GM23248 (cell line): ENCODE measurements around the gene HSP90B1. TPM values are rescaled to one million over a fixed set of nuclear protein-coding genes. Genes with fewer than 3 reads are reported as not detected.

Source experiments
- DNase-seq: peaks from one replicate; pipeline ENCODE4 v3.0.0-alpha.2; 2015
- H2AFZ ChIP-seq: fragments of 200-600 bp; sonication (generic); 2 replicates; pipeline ENCODE4 v1.6.1; 2016; ENCODE audit warnings: antibody characterized with exemption
- H3F3A ChIP-seq: fragments of 200-600 bp; sonication (generic); 2 replicates; pipeline ENCODE4 v1.6.1; 2016; ENCODE audit warnings: mild to moderate bottlenecking, antibody characterized with exemption, mixed run types; ENCODE audit not compliant: insufficient read depth
- H3K27ac ChIP-seq: fragments of 200-600 bp; sonication (generic); 2 replicates; pipeline ENCODE4 v1.5.1; 2016; ENCODE audit warnings: mild to moderate bottlenecking
- H3K27me3 ChIP-seq: fragments of 200-600 bp; sonication (generic); replicated peaks from 2 replicates; pipeline ENCODE4 v1.6.1; 2016; ENCODE audit warnings: mild to moderate bottlenecking; ENCODE audit not compliant: insufficient read depth
- H3K36me3 ChIP-seq: fragments of 200-600 bp; sonication (generic); 2 replicates; pipeline ENCODE4 v1.6.1; 2016; ENCODE audit warnings: low read depth, mild to moderate bottlenecking
- H3K4me1 ChIP-seq: fragments of 200-600 bp; sonication (generic); 2 replicates; pipeline ENCODE4 v1.6.1; 2016; ENCODE audit warnings: mild to moderate bottlenecking; ENCODE audit not compliant: insufficient read depth
- H3K4me2 ChIP-seq: fragments of 200-600 bp; sonication (generic); one replicate; pipeline ENCODE4 v1.6.1; 2016; ENCODE audit warnings: mild to moderate bottlenecking; ENCODE audit not compliant: unreplicated experiment
- H3K4me3 ChIP-seq: fragments of 200-600 bp; sonication (generic); 2 replicates; pipeline ENCODE4 v1.5.1; 2016; ENCODE audit warnings: mild to moderate bottlenecking
- H3K79me2 ChIP-seq: fragments of 200-600 bp; sonication (generic); 2 replicates; pipeline ENCODE4 v1.6.1; 2016; ENCODE audit warnings: mild to moderate bottlenecking; ENCODE audit not compliant: insufficient read depth
- H3K9ac ChIP-seq: fragments of 200-600 bp; sonication (generic); 2 replicates; pipeline ENCODE4 v1.6.1; 2016; ENCODE audit warnings: mild to moderate bottlenecking
- H3K9me2 ChIP-seq: fragments of 200-600 bp; sonication (generic); 2 replicates; pipeline ENCODE4 v1.6.1; 2016; ENCODE audit warnings: mixed run types, mild to moderate bottlenecking, moderate library complexity; ENCODE audit not compliant: insufficient read depth
- H3K9me3 ChIP-seq: fragments of 200-600 bp; sonication (generic); one replicate; pipeline ENCODE4 v1.6.1; 2017; ENCODE audit warnings: low read depth
- H4K20me1 ChIP-seq: fragments of 200-600 bp; sonication (generic); 2 replicates; pipeline ENCODE4 v1.6.0; 2016; ENCODE audit not compliant: insufficient read depth
- EZH2 ChIP-seq: fragments of 200-600 bp; sonication (generic); IDR thresholded peaks from 2 replicates; pipeline ENCODE4 v1.6.1; 2018; ENCODE audit warnings: antibody characterized with exemption, mild to moderate bottlenecking; ENCODE audit not compliant: insufficient read depth, poor library complexity, severe bottlenecking
- EZH2phosphoT487 ChIP-seq: fragments of 200-600 bp; sonication (generic); IDR thresholded peaks from 2 replicates; pipeline ENCODE4 v1.6.1; 2018; ENCODE audit warnings: antibody characterized with exemption, moderate library complexity, mild to moderate bottlenecking, low read depth; ENCODE audit not compliant: insufficient read depth
- WGBS, 2 experiments: methylation state at CpG; one replicate each; pipeline ENCODE4 v1.1.6; 2015 to 2017; ENCODE audit warnings: low lambda C conversion rate in 2 of 2, low coverage in 1 of 2; ENCODE audit errors: missing lambda C conversion rate in 2 of 2; 5-methylcytosine and 5-hydroxymethylcytosine counted together
- in situ Hi-C: fragments of 300-500 bp; cut with MboI; formaldehyde crosslinking; loops from 2 replicates; pipeline ENCODE4 v1.15.0; 2020
- polyA plus RNA-seq: library from polyadenylated mRNA; unstranded; fragments of >200 nt; fragmentation: Nextera tagmentation; extraction: Ambion mirVana; gene quantifications from 2 replicates; pipeline ENCODE4 v1.2.1, GENCODE V29; 2016
- total RNA-seq: library from RNA; depleted of rRNA; stranded (reverse); fragments of >200 nt; shearing (Covaris generic); gene quantifications from 2 replicates; pipeline ENCODE4 v1.2.3, GENCODE V29; 2014

HSP90B1 gene
- total and polyA plus RNA-seq, 2 experiments from 2014 or later = 555 to 969 TPM

DNA sequence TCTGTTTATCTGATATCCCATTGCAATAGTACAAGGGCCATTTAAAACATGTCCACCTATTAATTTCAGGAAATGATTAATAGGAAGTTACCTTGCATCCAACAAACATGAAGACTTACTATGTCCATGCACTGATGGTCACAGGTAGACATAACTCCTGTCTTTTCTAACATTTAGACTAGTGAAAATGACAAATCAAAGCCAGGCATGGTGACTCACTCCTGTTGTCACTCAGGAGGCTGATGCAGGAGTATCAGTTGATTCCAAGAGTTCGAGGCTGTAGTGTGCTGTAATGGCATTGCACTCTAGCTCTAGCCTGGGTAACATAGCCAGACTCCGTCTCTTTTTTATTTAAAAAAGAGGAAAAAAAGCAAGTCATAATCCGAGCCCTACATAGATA lies 14.8 kb downstream of the HSP90B1 start:
- no peaks in the 10 kb centered on the region for H3K4me1 ChIP-seq
- 73 to 75% methylated on average over 3 of the region's 3 CpGs for WGBS, 2 experiments
- H3K4me3 ChIP-seq = no peak overlapping the region
- H2AFZ ChIP-seq = no peak overlapping the region
- DNase-seq = no peak
- TF ChIP-seq EZH2 (no peak), EZH2phosphoT487 (no peak)
- peaks cover 96% of the 10 kb centered on the region for H3K36me3 ChIP-seq
- H4K20me1 ChIP-seq = no peaks in the 10 kb centered on the region
- no peak overlapping the region for H3K4me2 ChIP-seq
- H3K9ac ChIP-seq = no peak overlapping the region
- H3F3A ChIP-seq = peaks cover 94% of the 10 kb centered on the region
- H3K9me3 ChIP-seq = no peaks in the 10 kb centered on the region
- no peak overlapping the region for H3K27ac ChIP-seq
- no peaks in the 10 kb centered on the region for H3K27me3 ChIP-seq
- no peaks in the 10 kb centered on the region for H3K9me2 ChIP-seq
- in situ Hi-C loops = no loop called here
- H3K79me2 ChIP-seq = peaks cover 44% of the 10 kb centered on the region

DNA sequence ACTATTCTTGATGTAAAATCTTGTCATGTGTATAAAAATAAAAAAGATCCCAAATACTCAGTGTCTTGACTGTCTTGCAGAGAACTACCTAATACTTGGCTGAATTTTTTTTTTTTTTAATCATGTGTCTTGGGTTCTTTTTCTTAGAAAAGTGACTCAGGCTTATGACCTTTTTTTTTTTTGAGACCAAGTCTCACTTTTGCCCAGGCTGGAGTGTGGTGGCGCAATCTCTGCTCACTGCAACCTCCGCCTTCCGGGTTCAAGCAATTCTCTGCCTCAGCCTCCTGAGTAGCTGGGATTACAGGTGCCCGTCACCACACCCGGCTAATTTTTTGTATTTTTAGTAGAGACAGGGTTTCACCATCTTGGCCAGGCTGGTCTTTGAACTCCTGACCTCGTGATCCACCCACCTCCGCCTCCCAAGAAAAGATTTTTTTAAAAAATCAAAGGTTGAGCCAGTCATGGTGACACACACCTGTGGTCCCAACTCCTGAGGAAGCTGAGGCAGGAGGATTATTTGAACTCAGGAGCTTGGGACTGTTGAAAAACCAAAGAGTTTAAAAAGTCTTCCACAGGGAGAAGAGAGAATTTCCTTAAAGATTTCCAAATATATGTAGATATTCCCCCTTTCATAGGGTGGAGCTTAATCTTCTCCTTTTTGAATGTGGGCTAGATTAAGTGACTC lies 17.8 kb downstream of the HSP90B1 start:
- no peak overlapping the region for H3K9ac ChIP-seq
- H2AFZ ChIP-seq = no peak overlapping the region
- WGBS, 2 experiments = 98% methylated on average over 7 of the region's 7 CpGs
- H3K4me2 ChIP-seq = no peak overlapping the region
- no peak overlapping the region for H3K4me3 ChIP-seq
- peaks cover 35% of the 10 kb centered on the region; the same call in 1 of the 2 replicates for H3K79me2 ChIP-seq
- in situ Hi-C loops = no loop called here
- TF ChIP-seq EZH2phosphoT487 (no peak), EZH2 (no peak)
- H3F3A ChIP-seq = peaks cover 93% of the 10 kb centered on the region
- no peaks in the 10 kb centered on the region for H3K9me3 ChIP-seq
- H4K20me1 ChIP-seq = no peaks in the 10 kb centered on the region
- peak; percentile 34 for DNase-seq
- 0 out of 2 replicates have a peak overlapping the region, but pooled peaks have one; percentile 9 for H3K27ac ChIP-seq
- H3K36me3 ChIP-seq = peaks cover 87% of the 10 kb centered on the region
- H3K9me2 ChIP-seq = no peaks in the 10 kb centered on the region
- no peaks in the 10 kb centered on the region for H3K27me3 ChIP-seq
- no peaks in the 10 kb centered on the region for H3K4me1 ChIP-seq

GRCh38 chr12:103948746-103949406 lies 18.7 kb downstream of the HSP90B1 start:
- 80% methylated on average over 13 of the region's 13 CpGs for WGBS, 2 experiments
- Histone ChIP-seq H3K27me3 (no peaks in the 10 kb centered on the region), H3K27ac (no peak overlapping the region), H3K9me3 (no peaks in the 10 kb centered on the region), H3K9me2 (no peaks in the 10 kb centered on the region), H3K36me3 (peaks cover 79% of the 10 kb centered on the region), H4K20me1 (no peaks in the 10 kb centered on the region), H3K4me3 (no peak overlapping the region), H3K79me2 (peaks cover 40% of the 10 kb centered on the region), H2AFZ (no peak overlapping the region), H3K9ac (no peak overlapping the region), H3K4me1 (no peaks in the 10 kb centered on the region), H3K4me2 (no peak overlapping the region), H3F3A (peaks cover 84% of the 10 kb centered on the region)
- DNase-seq = no peak
- no peak for TF ChIP-seq EZH2
- TF ChIP-seq EZH2phosphoT487 = no peak
- in situ Hi-C loops = no loop called here

GRCh38 chr12:103952497-103952896 lies 22.3 kb downstream of the HSP90B1 start:
- in situ Hi-C loops = no loop called here
- peaks cover 42% of the 10 kb centered on the region for H3K36me3 ChIP-seq
- H3K9ac ChIP-seq = no peak overlapping the region
- TF ChIP-seq EZH2phosphoT487 (no peak), EZH2 (no peak)
- no peaks in the 10 kb centered on the region for H3K9me2 ChIP-seq
- peaks cover 52% of the 10 kb centered on the region for H3F3A ChIP-seq
- H3K4me2 ChIP-seq = no peak overlapping the region
- H3K4me1 ChIP-seq = peaks cover 10% of the 10 kb centered on the region
- no peaks in the 10 kb centered on the region for H3K27me3 ChIP-seq
- no peak overlapping the region for H3K4me3 ChIP-seq
- H4K20me1 ChIP-seq = no peaks in the 10 kb centered on the region
- peaks cover 61% of the 10 kb centered on the region for H3K79me2 ChIP-seq
- H2AFZ ChIP-seq = no peak overlapping the region
- 51 to 70% methylated on average over 1 of the region's 1 CpG for WGBS, 2 experiments
- H3K27ac ChIP-seq = no peak overlapping the region
- H3K9me3 ChIP-seq = no peaks in the 10 kb centered on the region
- no peak for DNase-seq
